Lung (tissue), 12 donors: ENCODE results near the gene BLTP2. TPM values are rescaled to one million over a fixed set of nuclear protein-coding genes. Genes with fewer than 3 reads are reported as not detected.

ENCODE experiments used
- ATAC-seq: fragments of 200-7000 bp; cut with Tn5 transposase; one replicate; pipeline ENCODE4 v1.9.1; 2020; ENCODE audit warnings: moderate number of reproducible peaks; ENCODE audit not compliant: insufficient read depth, low FRiP score
- DNase-seq, 3 donors: peaks; one replicate each; pipeline ENCODE4 v3.0.0-alpha.2; 2013 to 2017
- H3K27ac ChIP-seq, 2 donors: one replicate each; pipeline ENCODE4 v1.5.1; 2013; ENCODE audit warnings: mild to moderate bottlenecking in 2 of 2, moderate library complexity in 2 of 2, control low read depth in 1 of 2, inconsistent platforms in 1 of 2, low read depth in 1 of 2, low read length in 1 of 2
- H3K27me3 ChIP-seq, 3 donors: one replicate each; pipeline ENCODE4 v1.5.1; 2013; ENCODE audit warnings: low read length in 2 of 3; ENCODE audit not compliant: control insufficient read depth in 3 of 3, insufficient read depth in 3 of 3
- H3K36me3 ChIP-seq, 4 donors: one replicate each; pipeline ENCODE4 v1.5.1; 2013; ENCODE audit warnings: low read length in 4 of 4, mild to moderate bottlenecking in 1 of 4, moderate library complexity in 1 of 4; ENCODE audit not compliant: control insufficient read depth in 4 of 4, insufficient read depth in 4 of 4
- H3K4me1 ChIP-seq, 5 donors: one replicate each; pipeline ENCODE4 v1.5.1; 2013; ENCODE audit warnings: low read length in 5 of 5, mild to moderate bottlenecking in 2 of 5, moderate library complexity in 1 of 5; ENCODE audit not compliant: control insufficient read depth in 5 of 5, insufficient read depth in 5 of 5
- H3K4me3 ChIP-seq: one replicate; pipeline ENCODE4 v1.5.1; 2013; ENCODE audit warnings: mild to moderate bottlenecking, control low read depth, moderate library complexity
- H3K9ac ChIP-seq, 2 donors: one replicate each; pipeline ENCODE4 v1.5.1; 2013; ENCODE audit warnings: low read length in 2 of 2, control low read depth in 1 of 2; ENCODE audit not compliant: insufficient read depth in 1 of 2
- H3K9me3 ChIP-seq, 4 donors: one replicate each; pipeline ENCODE4 v1.5.1; 2013; ENCODE audit warnings: low read length in 3 of 4, mild to moderate bottlenecking in 1 of 4, moderate library complexity in 1 of 4; ENCODE audit not compliant: control insufficient read depth in 4 of 4, insufficient read depth in 3 of 4
- CTCF ChIP-seq: IDR thresholded peaks from 2 replicates; pipeline ENCODE4 v1.5.1; 2012; ENCODE audit warnings: mild to moderate bottlenecking; ENCODE audit errors: control extremely low read depth, extremely low read depth
- WGBS, 2 donors: extraction: QIAGEN DNeasy Blood & Tissue Kit; methylation state at CpG; one replicate each; pipeline ENCODE4 v1.1.7; 2013; 5-methylcytosine and 5-hydroxymethylcytosine counted together
- polyA plus RNA-seq, 2 donors: library from polyadenylated mRNA; stranded (reverse); fragments of 200-250 nt; gene quantifications; one replicate each; pipeline ENCODE4 v1.2.1, GENCODE V29; 2013
- total RNA-seq, 2 donors: library from RNA; depleted of rRNA in 1 of 2; stranded (reverse); fragments of >200 nt in 1 of 2; gene quantifications; one replicate each; pipeline ENCODE4 v1.2.1, GENCODE V29; 2014 to 2021
- donor health status: control.
- donor health status: control.
- donor health status: Bipolar disorder and iron deficiency.
- donor health status: healthy.
- donor health status: DM: yes; HTN: yes; CAD: no.

The BLTP2 gene
- total and polyA plus RNA-seq, 4 donors, result 23.4 to 147 (median 63.9) TPM

DNA sequence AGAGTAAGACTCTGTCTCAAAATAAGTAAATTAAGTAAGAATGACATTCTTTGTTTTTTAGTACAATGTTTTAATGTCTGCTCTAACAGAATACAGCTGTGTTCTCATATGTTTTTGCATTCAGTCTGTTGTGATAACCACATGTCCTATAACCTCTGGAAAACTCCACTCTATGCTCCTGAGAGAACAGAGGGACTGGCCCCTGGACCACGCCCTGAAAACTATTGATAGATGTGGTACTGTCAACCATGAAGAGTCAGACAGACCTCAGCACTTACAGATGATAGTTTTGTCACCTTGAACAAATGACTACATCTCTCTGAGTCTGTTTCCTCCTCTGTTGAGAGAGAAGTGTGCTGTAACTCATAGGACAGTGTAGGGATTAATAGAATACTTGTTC, 25.0 kb upstream of the BLTP2 start:
- ATAC-seq, result no peak
- no peaks in the 10 kb centered on the region for H3K9me3 ChIP-seq
- no peak overlapping the region for H3K9ac ChIP-seq
- H3K4me3 ChIP-seq, result no peak overlapping the region
- peaks cover 29 to 56% (median 37%) of the 10 kb centered on the region in 4 donors for H3K36me3 ChIP-seq
- H3K4me1 ChIP-seq, result peaks cover 0 to 2% (median 0%) of the 10 kb centered on the region in 5 donors
- no peak for TF ChIP-seq CTCF
- 87 to 98% methylated on average over 1 of the region's 1 CpG for WGBS, 2 donors
- DNase-seq, result no peak
- H3K27me3 ChIP-seq, result no peaks in the 10 kb centered on the region
- no peak overlapping the region for H3K27ac ChIP-seq

- H3K4me1 ChIP-seq, result peaks cover 0 to 12% (median 6%) of the 10 kb centered on the region in 5 donors
- peaks cover 11 to 39% (median 19%) of the 10 kb centered on the region in 4 donors for H3K36me3 ChIP-seq
- TF ChIP-seq CTCF, result no peak
- H3K27ac ChIP-seq, result no peak overlapping the region
- DNase-seq (no peak), ATAC-seq (no peak)
- 86 to 100% methylated on average over 1 of the region's 1 CpG for WGBS, 2 donors
- no peak overlapping the region for H3K4me3 ChIP-seq
- H3K27me3 ChIP-seq, result no peaks in the 10 kb centered on the region
- H3K9ac ChIP-seq, result no peak overlapping the region
- no peaks in the 10 kb centered on the region for H3K9me3 ChIP-seq
Measured at GRCh38 chr17:28667870-28668269, 22.9 kb upstream of the BLTP2 start.

GRCh38 chr17:28665994-28666393, 21.0 kb upstream of the BLTP2 start:
- WGBS, 2 donors, result 59 to 75% methylated on average over 2 of the region's 2 CpGs
- no peak for TF ChIP-seq CTCF
- DNase-seq, result no peak
- peaks cover 3 to 25% (median 12%) of the 10 kb centered on the region in 4 donors for H3K36me3 ChIP-seq
- H3K27ac ChIP-seq, result no peak overlapping the region
- H3K4me3 ChIP-seq, result no peak overlapping the region
- H3K4me1 ChIP-seq, result peaks cover 0 to 18% (median 6%) of the 10 kb centered on the region in 5 donors
- H3K9me3 ChIP-seq, result no peaks in the 10 kb centered on the region
- H3K27me3 ChIP-seq, result no peaks in the 10 kb centered on the region
- ATAC-seq, result no peak
- no peak overlapping the region for H3K9ac ChIP-seq

- H3K27me3 ChIP-seq, result no peaks in the 10 kb centered on the region
- no peak overlapping the region for H3K4me3 ChIP-seq
- no peaks in the 10 kb centered on the region for H3K9me3 ChIP-seq
- H3K4me1 ChIP-seq, result peaks cover 2 to 25% (median 9%) of the 10 kb centered on the region in 5 donors
- DNase-seq, result no peak
- no peak for ATAC-seq
- no peak overlapping the region for H3K27ac ChIP-seq
- peaks cover 0 to 21% (median 13%) of the 10 kb centered on the region in 4 donors for H3K36me3 ChIP-seq
- H3K9ac ChIP-seq, result peak overlapping the region in 1 of 2 donors; percentile 95
- no peak for TF ChIP-seq CTCF
Measured at GRCh38 chr17:28663723-28664122, 18.8 kb upstream of the BLTP2 start.
